NCI-H187 (cell line): ENCODE measurements around the gene SLC22A23.
A peak's percentile ranks its signal among the peaks of the same experiment; 100 is the strongest.

Experiments
- DNase-seq, 2 experiments: peaks; one replicate each; lab custom pipeline; 2025; lab: John Stamatoyannopoulos, UW

The SLC22A23 gene

GRCh38 chr6:3240595-3240994, 216.3 kb downstream of the SLC22A23 start:
- no peak for DNase-seq

DNA sequence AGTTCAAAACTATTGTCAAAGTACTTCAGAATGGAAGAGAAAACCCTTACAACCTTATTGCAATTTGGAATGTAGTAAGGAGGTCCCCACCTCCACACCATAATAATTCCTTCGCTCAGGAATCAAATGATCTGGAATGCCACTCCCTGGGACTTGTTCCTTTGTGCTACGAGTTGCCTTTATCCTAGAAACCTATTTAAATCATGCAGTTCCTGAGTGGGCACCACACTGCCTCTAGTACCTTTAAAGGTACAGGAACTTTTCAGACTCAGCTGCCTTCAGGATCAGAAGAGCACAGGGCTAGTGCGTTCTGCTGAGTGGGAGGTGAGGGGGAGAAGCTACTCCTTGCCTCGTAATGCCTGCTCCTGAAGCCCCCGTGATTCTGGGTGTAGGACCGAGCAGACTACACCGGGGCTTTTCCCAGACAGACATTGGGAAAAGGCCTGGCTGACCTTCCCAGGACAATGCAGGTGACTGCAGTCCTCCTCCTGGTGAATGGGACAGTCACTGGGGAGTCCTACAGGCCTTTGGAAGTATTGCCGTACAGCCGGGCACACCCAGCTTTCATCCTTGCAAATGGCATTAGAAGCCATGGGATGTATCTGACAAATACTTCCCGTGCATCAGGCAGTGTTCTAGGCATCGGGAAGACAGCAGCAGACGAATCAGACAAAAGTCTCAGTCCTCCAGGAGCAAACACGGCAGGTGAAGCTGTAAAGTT, 217.6 kb downstream of the SLC22A23 start:
- DNase-seq = no peak

DNA sequence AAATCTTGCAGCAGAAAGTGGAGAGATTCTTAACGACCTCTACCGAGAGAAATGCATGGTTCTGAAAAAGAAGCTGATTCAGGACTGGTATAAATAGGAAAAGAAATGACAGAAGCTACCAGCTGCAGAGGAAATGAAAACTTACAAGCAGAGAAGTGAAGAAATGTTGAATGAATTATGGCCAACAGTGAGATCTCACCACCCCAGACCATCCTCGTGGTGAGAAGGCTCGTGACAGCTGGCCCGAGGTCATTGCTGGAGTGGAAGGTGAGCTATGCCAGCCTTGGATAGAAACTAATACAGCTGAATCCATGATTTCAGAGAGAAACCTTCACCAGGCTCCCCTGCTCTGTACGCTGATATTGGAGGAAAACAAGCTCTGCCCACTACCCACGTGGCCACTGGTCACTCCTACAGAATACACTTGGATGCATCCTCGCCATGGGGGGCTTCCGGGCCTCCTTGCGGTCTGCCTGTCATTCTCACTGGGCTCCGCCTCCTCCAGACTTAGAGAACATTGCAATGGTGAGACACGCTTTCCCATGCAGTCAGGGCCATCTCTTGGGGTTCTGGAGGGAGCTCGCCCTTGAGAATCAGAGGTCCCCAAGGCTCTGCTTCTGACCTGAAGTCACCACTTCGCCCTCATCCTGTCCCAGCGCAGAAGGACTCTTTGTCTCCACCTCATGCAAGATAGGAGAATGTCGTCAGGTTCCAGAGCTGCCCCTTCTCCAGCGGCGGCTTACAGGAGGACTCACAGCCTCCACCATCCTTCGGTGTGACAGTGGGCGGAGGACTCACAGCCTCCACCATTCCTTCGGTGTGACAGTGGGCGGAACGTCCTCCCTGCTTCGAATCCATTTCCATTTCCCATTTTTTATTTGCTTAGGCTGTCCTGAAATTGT, 218.8 kb downstream of the SLC22A23 start:
- no peak for DNase-seq

DNA sequence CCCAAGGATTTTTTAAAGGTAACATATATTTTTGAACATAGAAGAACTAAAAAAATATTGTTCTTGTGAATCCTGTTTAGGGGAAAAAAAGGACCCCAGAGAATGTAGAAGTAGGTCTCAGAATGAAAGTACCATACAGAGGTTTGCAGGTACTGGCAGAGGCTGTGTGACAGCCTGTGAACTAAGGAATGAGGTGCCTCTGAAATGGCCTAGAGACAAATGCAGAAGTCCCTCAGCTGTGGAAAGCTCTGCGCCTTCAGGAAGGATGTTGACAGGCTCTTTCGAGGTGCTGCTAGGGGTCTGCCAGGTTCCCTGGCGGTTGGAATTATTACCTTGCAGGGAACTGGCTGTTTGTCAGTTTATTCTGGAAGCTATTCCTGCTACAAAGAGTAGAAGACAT, 220.8 kb downstream of the SLC22A23 start:
- DNase-seq = no peak

GRCh38 chr6:3235486-3235885, 221.4 kb downstream of the SLC22A23 start:
- DNase-seq = no peak

DNA sequence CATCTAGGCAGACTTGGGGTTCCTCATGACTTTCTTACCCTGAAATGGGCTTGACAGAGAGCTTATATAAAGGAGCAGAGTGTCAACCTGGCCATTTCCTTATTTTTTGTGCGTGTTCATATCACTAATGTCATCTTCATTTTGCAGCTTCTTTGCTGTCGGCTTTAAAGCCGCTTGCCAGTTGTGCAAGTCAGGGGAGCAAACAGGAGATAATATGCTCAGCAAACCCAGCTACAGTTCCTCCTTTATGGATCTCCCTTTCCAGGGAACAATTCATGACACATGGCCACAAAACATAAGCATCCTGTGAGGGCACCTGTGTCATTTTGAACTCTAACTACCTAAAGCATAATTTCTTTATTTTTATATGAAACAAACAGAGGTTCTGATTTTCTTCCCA, 222.9 kb downstream of the SLC22A23 start:
- DNase-seq = no peak

DNA sequence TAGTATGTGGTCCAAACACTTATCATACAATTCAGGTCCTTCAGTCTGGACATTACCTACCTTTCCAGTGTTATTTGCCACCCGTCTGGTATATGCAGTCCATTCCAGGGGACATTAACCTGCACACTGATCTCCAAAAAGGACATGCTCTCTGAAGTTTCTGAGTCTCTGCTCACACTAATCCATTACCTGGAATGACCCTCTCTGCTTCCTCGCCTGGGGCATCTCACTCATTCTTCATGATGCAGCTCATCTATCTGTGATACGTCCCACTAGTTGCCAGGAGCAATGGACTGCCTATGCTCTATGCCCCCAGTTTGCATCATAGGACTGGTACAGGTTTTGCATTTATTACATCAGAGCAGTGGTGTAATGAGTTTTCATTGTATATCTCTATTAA, 223.5 kb downstream of the SLC22A23 start:
- no peak for DNase-seq

DNA sequence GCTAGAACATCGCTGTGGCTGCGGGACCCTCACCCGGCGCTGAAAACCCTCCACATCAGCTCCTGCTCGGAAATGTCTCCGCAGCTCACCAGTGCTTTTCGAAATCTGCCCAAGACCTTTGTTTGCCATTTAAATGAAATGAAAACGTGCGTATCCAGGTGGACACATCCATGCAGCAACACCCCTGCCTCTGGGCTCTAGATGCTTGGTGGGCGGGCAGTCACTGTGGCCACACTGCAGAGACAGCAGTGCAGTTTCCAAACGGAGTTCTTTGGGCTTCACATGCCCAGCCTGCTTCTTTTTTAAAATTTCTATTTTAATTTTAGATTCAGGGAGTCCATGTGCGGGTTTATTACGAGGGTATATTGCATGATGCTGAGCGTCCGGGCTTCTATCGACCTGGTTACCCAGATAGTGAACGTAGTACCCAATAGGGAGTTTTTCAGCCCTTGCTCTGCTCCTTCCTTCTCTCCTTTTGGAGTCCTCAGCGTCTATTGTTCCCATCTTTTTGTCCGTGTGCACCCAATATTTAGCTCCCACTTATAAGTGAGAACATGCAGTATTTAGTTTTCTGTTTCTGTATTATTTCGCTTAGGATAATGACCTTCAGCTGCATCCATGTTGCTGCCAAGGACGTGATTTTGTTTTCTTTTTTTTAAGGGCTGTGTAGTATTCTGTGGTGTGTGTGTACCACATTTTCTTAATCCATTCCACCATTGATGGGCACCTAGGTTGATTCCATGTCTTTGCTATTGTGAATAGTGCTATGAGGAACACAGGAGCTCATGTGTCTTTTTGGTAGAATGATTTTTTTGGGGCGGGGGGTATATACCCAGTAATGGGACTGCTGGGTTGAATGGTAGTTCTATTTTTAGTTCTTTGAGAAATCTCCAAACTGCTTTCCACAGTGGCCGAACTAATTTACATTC, 224.6 kb downstream of the SLC22A23 start:
- peak in 1 of 2 experiments; percentile 74 for DNase-seq

DNA sequence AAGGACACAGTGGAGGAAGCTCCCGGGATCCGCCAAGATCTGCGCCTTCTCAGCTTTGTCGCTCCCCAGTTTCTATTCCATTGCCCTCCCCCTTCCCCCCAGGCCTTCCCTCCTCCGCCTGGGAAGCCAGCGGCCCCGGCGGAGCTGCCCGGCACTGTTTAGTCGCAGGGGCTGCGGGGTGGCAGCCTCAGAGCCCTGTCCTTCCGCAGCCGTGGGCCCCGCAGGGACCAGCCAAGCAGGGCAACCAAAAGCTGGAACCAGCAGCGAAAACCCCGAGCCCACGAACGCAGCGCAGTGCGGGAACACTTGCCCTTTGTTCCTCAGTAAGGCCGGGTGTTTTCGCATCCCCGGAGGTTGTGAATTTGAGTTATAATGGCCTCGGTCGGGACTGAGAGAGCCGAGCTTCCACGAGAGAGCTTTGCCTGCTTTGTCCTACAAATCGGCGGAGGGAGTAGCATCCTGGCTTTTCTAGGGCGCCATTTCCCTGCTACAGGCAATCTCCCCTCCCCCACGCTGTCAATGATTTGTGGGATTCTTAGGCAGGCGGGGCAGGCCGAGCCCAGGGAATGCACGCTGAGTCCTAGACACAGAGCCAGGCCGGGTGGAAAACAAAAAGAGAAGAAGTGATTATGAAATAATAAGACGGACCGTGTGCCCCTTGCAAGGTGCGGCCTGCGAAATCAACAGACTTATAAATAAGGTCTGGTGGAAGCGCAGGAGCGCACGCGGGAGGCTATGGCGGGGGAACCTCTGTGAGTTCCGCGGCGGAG, 225.4 kb downstream of the SLC22A23 start:
- DNase-seq = peak; percentile 76 to 83

- DNase-seq = peak; percentile 69 to 72
Measured at GRCh38 chr6:3230900-3231246, 226.0 kb downstream of the SLC22A23 start.

- DNase-seq = no peak
Measured at GRCh38 chr6:3230256-3230882, 226.5 kb downstream of the SLC22A23 start.

DNA sequence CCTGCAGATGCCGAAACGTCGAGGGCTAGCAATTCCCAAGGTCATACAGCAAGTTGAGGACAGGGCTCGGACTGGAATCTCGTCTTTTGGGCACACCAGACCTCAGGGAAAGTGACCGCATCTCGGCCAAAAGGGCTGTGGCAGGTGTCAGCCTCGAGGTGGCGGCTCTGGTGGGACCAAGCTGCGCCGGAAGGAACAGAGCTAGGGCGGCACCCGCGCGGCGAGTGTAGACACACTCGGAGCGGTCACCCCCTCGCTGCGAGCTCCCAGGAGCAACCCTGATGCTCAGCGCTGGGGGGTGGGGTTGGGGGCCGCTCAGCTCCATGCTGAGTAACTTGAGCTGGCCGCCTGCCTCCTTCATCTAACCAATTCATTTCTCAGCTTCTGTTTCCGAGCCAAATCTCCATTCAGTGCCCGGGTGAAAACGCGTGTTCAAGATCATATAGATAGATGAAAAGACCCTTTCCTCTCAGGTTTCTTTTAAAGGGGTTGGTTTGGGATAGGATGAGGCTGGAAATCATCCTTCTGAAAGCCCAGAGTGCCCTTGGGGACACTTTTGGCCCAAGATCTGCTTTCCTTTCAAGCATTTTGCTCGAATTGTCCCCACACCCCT, 227.2 kb downstream of the SLC22A23 start:
- peak; percentile 77 to 78 for DNase-seq

DNA sequence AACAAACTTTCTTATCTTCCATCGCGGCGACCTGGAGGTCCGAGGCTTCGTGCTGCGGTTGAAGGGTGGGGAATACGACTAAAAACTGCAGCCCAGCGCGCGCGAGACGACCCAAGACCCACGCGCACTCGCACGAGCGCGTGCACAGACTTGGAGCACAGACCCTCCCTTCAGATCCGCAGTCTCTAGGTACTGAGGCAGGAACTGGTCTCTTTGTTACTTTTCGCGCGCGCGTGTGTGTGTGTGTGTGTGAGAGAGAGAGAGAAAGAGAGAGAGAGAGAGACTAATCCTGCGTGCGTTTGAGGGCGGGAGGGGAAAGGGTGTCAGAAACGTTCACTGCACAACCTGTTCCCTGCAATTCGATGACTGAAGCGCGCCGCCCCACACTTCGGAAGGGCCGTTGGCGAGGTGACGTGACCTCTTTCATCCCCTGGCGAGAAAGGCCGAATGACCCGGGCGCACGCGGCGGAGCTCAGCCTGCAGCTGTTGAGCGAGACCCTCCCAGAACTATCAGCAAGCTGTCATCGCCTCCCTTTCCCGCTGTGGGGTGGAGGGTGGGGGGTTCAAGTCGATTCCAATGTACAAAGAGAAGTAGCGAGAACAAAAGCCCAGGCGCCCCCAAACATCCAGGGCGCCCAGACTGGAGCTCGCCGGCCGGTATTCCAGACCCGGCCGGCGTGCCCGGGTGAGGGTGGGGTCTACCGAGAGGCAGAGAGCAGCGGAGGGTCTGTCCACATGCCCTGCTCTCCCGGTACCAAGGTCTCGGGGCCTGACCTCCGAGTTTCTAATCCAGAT, 227.9 kb downstream of the SLC22A23 start:
- peak; percentile 63 to 82 for DNase-seq

- DNase-seq = peak; percentile 81 to 96
Measured at GRCh38 chr6:3228046-3228671, 228.7 kb downstream of the SLC22A23 start.

DNA sequence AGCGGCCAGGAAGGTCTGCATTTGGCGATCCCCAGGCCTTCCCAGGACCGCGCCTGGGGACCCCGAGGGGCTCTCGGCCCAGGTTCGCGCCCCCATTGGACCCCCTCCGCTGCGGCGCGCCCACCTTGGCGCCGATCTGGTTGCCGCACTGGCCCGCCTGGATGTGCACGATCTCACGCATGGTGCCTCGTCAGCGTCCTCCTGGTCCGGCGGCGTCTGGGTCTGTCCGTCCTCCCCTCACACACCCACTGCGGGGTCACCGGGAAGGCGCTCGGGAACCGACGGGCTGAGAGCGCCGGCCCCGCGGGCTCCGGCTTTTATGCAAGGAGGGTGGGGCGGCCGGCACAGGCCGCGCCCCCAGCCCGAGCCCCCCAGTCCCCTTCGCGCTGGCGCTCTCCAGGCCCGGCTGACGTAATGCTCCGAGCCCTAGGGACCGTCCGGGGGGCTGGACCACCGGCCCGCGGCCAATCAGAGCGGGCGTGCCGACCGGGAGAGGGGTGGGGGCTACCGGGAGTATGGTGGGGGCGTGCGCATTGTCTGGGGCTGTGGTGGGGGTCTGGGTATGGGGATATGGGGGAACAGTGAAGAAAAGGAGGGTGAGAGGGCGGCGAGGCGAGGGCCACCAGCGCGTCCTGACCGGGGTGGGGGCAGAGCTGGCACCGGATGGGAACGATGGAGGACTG, 229.3 kb downstream of the SLC22A23 start, which contains the start of gene TUBB2B:
Gene TUBB2B (minus strand): TSS at position 291 of the 683 bp plus-strand sequence. CDS start 110 bp downstream, at position 181.
- DNase-seq = peak; percentile 89 to 94

- DNase-seq = peak in 1 of 2 experiments; percentile 21
Measured at GRCh38 chr6:3226481-3227362, 230.1 kb downstream of the SLC22A23 start.

DNA sequence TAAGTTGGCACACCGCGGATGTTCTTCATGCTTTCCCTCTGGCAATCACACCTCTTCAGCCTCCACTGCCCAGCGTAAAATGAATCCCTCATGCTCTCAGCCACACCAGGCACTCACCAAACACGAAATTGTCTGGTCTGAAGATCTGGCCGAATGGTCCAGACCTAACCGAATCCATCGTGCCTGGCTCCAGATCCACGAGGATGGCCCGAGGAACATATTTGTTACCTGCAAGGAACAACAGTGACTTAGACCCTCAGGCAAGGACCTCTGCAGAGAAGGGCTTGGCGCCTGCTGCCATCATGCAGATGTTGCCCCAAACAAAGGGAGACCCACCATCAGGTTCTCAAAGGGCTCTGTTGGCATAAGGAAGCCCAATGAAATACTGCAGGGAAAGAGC, 230.8 kb downstream of the SLC22A23 start:
- DNase-seq = no peak
